Spleen (tissue), 11 donors: ENCODE data around the gene ELK1. TPM values are rescaled to one million over a fixed set of nuclear protein-coding genes. Genes with fewer than 3 reads are reported as not detected.

Experiments
- DNase-seq: peaks from one replicate; pipeline ENCODE4 v3.0.0-alpha.2; 2020
- H3K27ac ChIP-seq, 8 donors: fragments of 200-600 bp; sonication (generic) in 7 of 8; 1 replicate in 4 of 8; 2 replicates in 4 of 8; pipeline versions ENCODE4 v1.5.0 to v1.8.0; 2016 to 2021; ENCODE audit warnings: inconsistent platforms in 4 of 8, mild to moderate bottlenecking in 4 of 8, moderate library complexity in 1 of 8
- H3K27me3 ChIP-seq, 7 donors: fragments of 200-600 bp; sonication (generic) in 6 of 7; replicated peaks in 1 of 7; 1 replicate in 4 of 7; 2 replicates in 3 of 7; pipeline versions ENCODE4 v1.5.0 to v1.8.0; 2016 to 2021; ENCODE audit warnings: inconsistent platforms in 3 of 7, mild to moderate bottlenecking in 1 of 7
- H3K36me3 ChIP-seq, 6 donors: fragments of 200-600 bp; sonication (generic) in 5 of 6; 1 replicate in 4 of 6; 2 replicates in 2 of 6; pipeline versions ENCODE4 v1.5.0 to v1.8.0; 2016 to 2021; ENCODE audit warnings: inconsistent platforms in 2 of 6
- H3K4me1 ChIP-seq, 6 donors: fragments of 200-600 bp; sonication (generic) in 5 of 6; 1 replicate in 3 of 6; 2 replicates in 3 of 6; pipeline versions ENCODE4 v1.5.0 to v1.8.0; 2016 to 2021; ENCODE audit warnings: inconsistent platforms in 3 of 6
- H3K4me3 ChIP-seq, 8 donors: fragments of 200-600 bp; sonication (generic) in 7 of 8; 1 replicate in 4 of 8; 2 replicates in 4 of 8; pipeline versions ENCODE4 v1.5.0 to v1.8.0; 2016 to 2021; ENCODE audit warnings: inconsistent platforms in 4 of 8, mild to moderate bottlenecking in 4 of 8, moderate library complexity in 2 of 8
- H3K9me3 ChIP-seq, 8 donors: fragments of 200-600 bp; sonication (generic) in 7 of 8; 1 replicate in 4 of 8; 2 replicates in 4 of 8; pipeline versions ENCODE4 v1.5.0 to v1.8.0; 2016 to 2021; ENCODE audit warnings: inconsistent platforms in 4 of 8
- CTCF ChIP-seq, 11 experiments: fragments of 200-600 bp in 7 of 11; fragments of 450-650 bp in 4 of 11; sonication (generic) in 4 of 11; IDR thresholded peaks in 8 of 11; conservative IDR thresholded peaks in 3 of 11; 1 replicate in 7 of 11; 2 replicates in 4 of 11; pipeline versions ENCODE4 v1.4.0 to v1.8.0; 2016 to 2021; ENCODE audit warnings: antibody characterized with exemption in 11 of 11, inconsistent platforms in 4 of 11, mild to moderate bottlenecking in 1 of 11
- POLR2A ChIP-seq, 3 donors: fragments of 450-650 bp; IDR thresholded peaks; one replicate each; pipeline ENCODE4 v1.5.1; 2017; ENCODE audit warnings: antibody characterized with exemption in 3 of 3, mild to moderate bottlenecking in 1 of 3
- POLR2AphosphoS5 ChIP-seq, 3 donors: sonication (generic); formaldehyde crosslinking; IDR thresholded peaks; one replicate each; pipeline ENCODE4 v1.5.1; 2017; ENCODE audit warnings: antibody characterized with exemption in 3 of 3
- WGBS, 5 donors: extraction: QIAGEN DNeasy Blood & Tissue Kit in 3 of 5; methylation state at CpG; one replicate each; pipeline versions ENCODE4 v1.1.5 to v1.1.7; 2013 to 2018; 5-methylcytosine and 5-hydroxymethylcytosine counted together
- intact Hi-C: fragments of 100-400 bp; cut with DNase I; formaldehyde crosslinking; loops from one replicate; pipeline ENCODE4 v1.15.0; 2023; ENCODE audit warnings: low total_unique reads
- polyA plus RNA-seq, 3 donors: library from polyadenylated mRNA; stranded (reverse); fragments of 200-250 nt; gene quantifications; one replicate each; pipeline ENCODE4 v1.2.1, GENCODE V29; 2013
- total RNA-seq, 7 donors: library from RNA; depleted of rRNA in 3 of 7; stranded (reverse); fragments of >200 nt in 3 of 7; fragmentation: NEBNext Ultra II Directional in 4 of 7; extraction: Animal tissue kit (Norgen Biotek cat#: 25700) in 4 of 7; gene quantifications; one replicate each; pipeline versions ENCODE4 v1.1.0 to v1.2.1, GENCODE V29; 2016 to 2021
- donor health status: healthy with polysubstance abuse.
- donor health status: DM: no; HTN: no; CAD: no; lungs with moderate emphysema.
- donor health status: DM: no; HTN: no; CAD: no.
- donor health status: Bipolar disorder and iron deficiency.
- donor health status: healthy.
- donor health status: DM: no; HTN: no; CAD: no.
- donor health status: DM: yes; HTN: yes; CAD: no.

Gene ELK1
- total and polyA plus RNA-seq, 10 donors: 10.3 to 50.0 (median 29.5) TPM

GRCh38 chrX:47611489-47611888, 38.9 kb downstream of the ELK1 start:
- no peak overlapping the region for H3K27ac ChIP-seq
- intact Hi-C loops: no loop called here
- no peaks in the 10 kb centered on the region for H3K9me3 ChIP-seq
- H3K36me3 ChIP-seq: no peaks in the 10 kb centered on the region
- no peak overlapping the region for H3K4me3 ChIP-seq
- H3K27me3 ChIP-seq: peaks cover 0 to 4% (median 0%) of the 10 kb centered on the region in 7 donors
- no peaks in the 10 kb centered on the region for H3K4me1 ChIP-seq
- WGBS, 5 donors: 76 to 88% (median 82%) methylated on average over 2 of the region's 2 CpGs; no CpG with 5 or more reads in 1 of the 5 donors
- DNase-seq: no peak
- TF ChIP-seq CTCF (IDR thresholded peaks at IDR 0.05 in 8 of 11, conservative IDR thresholded peaks at IDR 0.05 in 3 of 11): no peak
- no peak for TF ChIP-seq POLR2AphosphoS5 (IDR thresholded peaks at IDR 0.05)
- TF ChIP-seq POLR2A (IDR thresholded peaks at IDR 0.05): no peak

- Histone ChIP-seq H3K9me3 (no peaks in the 10 kb centered on the region), H3K27me3 (peaks cover 0 to 4% (median 0%) of the 10 kb centered on the region in 7 donors), H3K36me3 (no peaks in the 10 kb centered on the region), H3K27ac (no peak overlapping the region), H3K4me1 (no peaks in the 10 kb centered on the region), H3K4me3 (no peak overlapping the region)
- WGBS, 5 donors: 53 to 83% (median 74%) methylated on average over 4 of the region's 4 CpGs
- intact Hi-C loops: no loop called here
- TF ChIP-seq POLR2A (IDR thresholded peaks at IDR 0.05): no peak
- TF ChIP-seq CTCF (IDR thresholded peaks at IDR 0.05 in 8 of 11, conservative IDR thresholded peaks at IDR 0.05 in 3 of 11): no peak
- TF ChIP-seq POLR2AphosphoS5 (IDR thresholded peaks at IDR 0.05): no peak
- no peak for DNase-seq
These were observed 39.9 kb downstream of the ELK1 start for GRCh38 chrX:47610511-47610910.

GRCh38 chrX:47608130-47608810, 42.1 kb downstream of the ELK1 start:
- intact Hi-C loops: no loop called here
- no peak for DNase-seq
- Histone ChIP-seq H3K36me3 (no peaks in the 10 kb centered on the region), H3K9me3 (no peaks in the 10 kb centered on the region), H3K4me1 (no peaks in the 10 kb centered on the region), H3K27ac (peak overlapping the region in 1 of 8 donors; percentile 53), H3K27me3 (peaks cover 0 to 2% (median 0%) of the 10 kb centered on the region in 7 donors), H3K4me3 (no peak overlapping the region)
- 31 to 65% (median 46%) methylated on average over 8 to 9 of the region's 9 CpGs for WGBS, 5 donors
- TF ChIP-seq POLR2AphosphoS5 (IDR thresholded peaks at IDR 0.05) (no peak), POLR2A (IDR thresholded peaks at IDR 0.05) (no peak), CTCF (IDR thresholded peaks at IDR 0.05 in 8 of 11, conservative IDR thresholded peaks at IDR 0.05 in 3 of 11) (no peak)

GRCh38 chrX:47607091-47607490, 43.3 kb downstream of the ELK1 start:
- Histone ChIP-seq H3K9me3 (no peaks in the 10 kb centered on the region), H3K4me1 (no peaks in the 10 kb centered on the region), H3K4me3 (no peak overlapping the region), H3K36me3 (no peaks in the 10 kb centered on the region), H3K27me3 (no peaks in the 10 kb centered on the region), H3K27ac (no peak overlapping the region)
- intact Hi-C loops: no loop called here
- no peak for DNase-seq
- no peak for TF ChIP-seq POLR2A (IDR thresholded peaks at IDR 0.05)
- TF ChIP-seq POLR2AphosphoS5 (IDR thresholded peaks at IDR 0.05): no peak
- TF ChIP-seq CTCF (IDR thresholded peaks at IDR 0.05 in 8 of 11, conservative IDR thresholded peaks at IDR 0.05 in 3 of 11): no peak
